Naive thymus-derived CD8-positive, alpha-beta T cell (primary cell): ENCODE measurements around the gene TGFBR3. TPM values are rescaled to one million over a fixed set of nuclear protein-coding genes. Genes with fewer than 3 reads are reported as not detected.

Source experiments
- ATAC-seq, 2 donors: fragments of 150-1000 bp; cut with Tn5 transposase in 1 of 2; sonication (Bioruptor Pico), chemical (Tn5 transposase) in 1 of 2; 1 replicate in 1 of 2; 2 replicates in 1 of 2; pipeline ENCODE4 v1.10.0; 2021; ENCODE audit warnings: mild to moderate bottlenecking in 2 of 2, moderate library complexity in 2 of 2
- POLR2A ChIA-PET: fragments of 350-600 bp; sonication (Branson Sonifier 250); formaldehyde crosslinking; loops from one replicate; lab custom pipeline; 2021; ENCODE audit warnings: antibody characterized with exemption; lab: Charles Lee
- DNase-seq, 10 donors: peaks; one replicate each; pipeline versions ENCODE4 v3.0.0 to v3.0.0-alpha.2; 2020 to 2022
- H3K27ac Mint-ChIP-seq, 10 donors: one replicate each; pipeline ENCODE4 v1.8.0; 2020 to 2022; ENCODE audit warnings: mild to moderate bottlenecking in 10 of 10, mixed read lengths in 10 of 10, moderate library complexity in 4 of 10, inconsistent platforms in 1 of 10
- H3K27me3 Mint-ChIP-seq, 5 donors: one replicate each; pipeline ENCODE4 v1.8.0; 2021 to 2022; ENCODE audit warnings: mixed read lengths in 5 of 5
- H3K36me3 Mint-ChIP-seq, 3 donors: one replicate each; pipeline ENCODE4 v1.8.0; 2020 to 2022; ENCODE audit warnings: mixed read lengths in 3 of 3, mild to moderate bottlenecking in 2 of 3, inconsistent platforms in 1 of 3
- H3K4me1 Mint-ChIP-seq, 4 donors: one replicate each; pipeline ENCODE4 v1.8.0; 2021 to 2022; ENCODE audit warnings: mixed read lengths in 4 of 4
- H3K4me3 Mint-ChIP-seq, 10 donors: one replicate each; pipeline ENCODE4 v1.8.0; 2020 to 2022; ENCODE audit warnings: mild to moderate bottlenecking in 10 of 10, mixed read lengths in 10 of 10, moderate library complexity in 6 of 10, inconsistent platforms in 1 of 10
- H3K9me3 Mint-ChIP-seq, 9 donors: one replicate each; pipeline ENCODE4 v1.8.0; 2020 to 2022; ENCODE audit warnings: mixed read lengths in 9 of 9, mild to moderate bottlenecking in 3 of 9, inconsistent platforms in 1 of 9, moderate library complexity in 1 of 9
- polyA plus RNA-seq, 3 donors: library from polyadenylated mRNA; unstranded; fragments of 300-500 nt; fragmentation: Illumina TruSeq; gene quantifications; one replicate each; pipeline ENCODE4 v1.2.3, GENCODE V29; 2021
- total RNA-seq, 8 experiments: library from RNA in 2 of 8; stranded (reverse) in 2 of 8; gene quantifications; one replicate each; pipeline ENCODE4 v1.2.3 and lab custom pipeline; 2021 to 2026

TGFBR3 gene
- total and polyA plus RNA-seq, 5 experiments from 2014 or later, result 6.1 to 67.6 (median 11.6) TPM

- H3K4me1 Mint-ChIP-seq, result peaks cover 16 to 43% (median 37%) of the 10 kb centered on the region in 4 donors
- peak in 3 of 10 donors; percentile 39 to 47 (median 44) for DNase-seq
- peak overlapping the region in 9 of 10 donors; percentile 9 to 88 (median 75) for H3K27ac Mint-ChIP-seq
- peaks cover 3 to 9% (median 4%) of the 10 kb centered on the region in 3 donors for H3K36me3 Mint-ChIP-seq
- H3K9me3 Mint-ChIP-seq, result peaks cover 0 to 2% (median 0%) of the 10 kb centered on the region in 9 donors
- peak overlapping the region in 8 of 10 donors; percentile 23 to 65 (median 46) for H3K4me3 Mint-ChIP-seq
- no peaks in the 10 kb centered on the region for H3K27me3 Mint-ChIP-seq
- POLR2A ChIA-PET, result interaction anchor here (0.6 to 1.9 kb wide), 3 partner anchors 11 to 58 kb away, joined by 3 to 11 read pairs (median 4); no protein-coding TSS in a partner anchor
- peak; percentile 56 to 61 for ATAC-seq
Observed at GRCh38 chr1:91791691-91792488, 94.1 kb downstream of the TGFBR3 start.

- DNase-seq (peak in 1 of 10 donors; percentile 13), ATAC-seq (peak; percentile 25 to 56)
- POLR2A ChIA-PET, result interaction anchor here (0.6 to 1.9 kb wide), 2 partner anchors 14 to 59 kb away, joined by 3 to 11 read pairs; no protein-coding TSS in a partner anchor
- H3K36me3 Mint-ChIP-seq, result peaks cover under 1 to 6% (median 4%) of the 10 kb centered on the region in 3 donors
- H3K9me3 Mint-ChIP-seq, result peaks cover 0 to 2% (median 0%) of the 10 kb centered on the region in 9 donors
- H3K4me1 Mint-ChIP-seq, result peaks cover 16 to 43% (median 37%) of the 10 kb centered on the region in 4 donors
- no peaks in the 10 kb centered on the region for H3K27me3 Mint-ChIP-seq
- peak overlapping the region in 9 of 10 donors; percentile 9 to 88 (median 75) for H3K27ac Mint-ChIP-seq
- H3K4me3 Mint-ChIP-seq, result peak overlapping the region in 8 of 10 donors; percentile 23 to 70 (median 49)
Observed at GRCh38 chr1:91791103-91791502, 94.8 kb downstream of the TGFBR3 start.

GRCh38 chr1:91790392-91790791 lies 95.6 kb downstream of the TGFBR3 start:
- peak in 3 of 10 donors; percentile 20 to 35 (median 29) for DNase-seq
- POLR2A ChIA-PET, result interaction anchor here (0.6 kb wide), 1 partner anchor 821 kb away, joined by 4 read pairs; no protein-coding TSS in a partner anchor
- Mint-ChIP-seq H3K27me3 (no peaks in the 10 kb centered on the region), H3K36me3 (peaks cover 0 to 6% (median 4%) of the 10 kb centered on the region in 3 donors), H3K4me1 (peaks cover 16 to 43% (median 37%) of the 10 kb centered on the region in 4 donors), H3K4me3 (peak overlapping the region in 4 of 10 donors; percentile 2 to 70 (median 49)), H3K9me3 (peaks cover 0 to 2% (median 0%) of the 10 kb centered on the region in 9 donors), H3K27ac (peak overlapping the region in 6 of 10 donors; percentile 9 to 85 (median 66))
- ATAC-seq, result peak; percentile 74 to 75

- peaks cover 16 to 43% (median 37%) of the 10 kb centered on the region in 4 donors for H3K4me1 Mint-ChIP-seq
- H3K27ac Mint-ChIP-seq, result peak overlapping the region in 6 of 10 donors; percentile 23 to 72 (median 57)
- H3K4me3 Mint-ChIP-seq, result peak overlapping the region in 2 of 10 donors; percentile 36 to 62
- no peak for DNase-seq
- peaks cover 0 to under 1% (median 0%) of the 10 kb centered on the region in 9 donors for H3K9me3 Mint-ChIP-seq
- no peak for ATAC-seq
- no peaks in the 10 kb centered on the region for H3K27me3 Mint-ChIP-seq
- peaks cover 0 to 4% (median 1%) of the 10 kb centered on the region in 3 donors for H3K36me3 Mint-ChIP-seq
- POLR2A ChIA-PET, result no interaction called here
Observed at GRCh38 chr1:91789273-91789997, 96.5 kb downstream of the TGFBR3 start.

GRCh38 chr1:91787919-91788318 lies 98.0 kb downstream of the TGFBR3 start:
- Mint-ChIP-seq H3K9me3 (no peaks in the 10 kb centered on the region), H3K4me1 (peaks cover 18 to 42% (median 38%) of the 10 kb centered on the region in 4 donors), H3K27ac (peak overlapping the region in 6 of 10 donors; percentile 3 to 79 (median 26)), H3K36me3 (peaks cover 0 to 9% (median 0%) of the 10 kb centered on the region in 3 donors), H3K4me3 (no peak overlapping the region), H3K27me3 (no peaks in the 10 kb centered on the region)
- ATAC-seq (no peak), DNase-seq (no peak)
- POLR2A ChIA-PET, result no interaction called here

DNA sequence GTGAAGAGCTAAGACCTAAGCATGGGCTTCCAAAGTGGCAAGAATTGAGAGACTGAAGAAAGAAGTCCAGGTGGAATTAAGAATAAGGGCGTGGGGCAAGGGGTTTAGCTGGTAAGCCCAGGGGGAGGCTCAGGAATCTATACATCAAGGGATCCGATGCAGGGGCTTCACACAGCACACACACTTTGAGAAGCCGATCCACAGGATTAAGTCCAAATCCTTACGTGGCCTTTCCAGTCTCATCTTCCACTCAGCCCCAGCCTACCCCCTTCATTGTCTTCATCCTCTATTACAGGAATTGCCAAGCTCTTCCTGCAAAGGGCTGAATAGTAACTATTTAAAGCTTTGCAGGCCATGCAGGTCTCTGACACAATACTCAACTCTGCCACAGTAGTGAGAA lies 101.3 kb downstream of the TGFBR3 start:
- no peak for ATAC-seq
- POLR2A ChIA-PET, result no interaction called here
- H3K27ac Mint-ChIP-seq, result peak overlapping the region in 1 of 10 donors; percentile 44
- H3K9me3 Mint-ChIP-seq, result no peaks in the 10 kb centered on the region
- no peak overlapping the region for H3K4me3 Mint-ChIP-seq
- H3K4me1 Mint-ChIP-seq, result peaks cover 2 to 17% (median 8%) of the 10 kb centered on the region in 4 donors
- no peaks in the 10 kb centered on the region for H3K27me3 Mint-ChIP-seq
- peaks cover 0 to 16% (median 0%) of the 10 kb centered on the region in 3 donors for H3K36me3 Mint-ChIP-seq
- no peak for DNase-seq

GRCh38 chr1:91784191-91784590 lies 101.8 kb downstream of the TGFBR3 start:
- H3K27me3 Mint-ChIP-seq, result no peaks in the 10 kb centered on the region
- POLR2A ChIA-PET, result no interaction called here
- H3K9me3 Mint-ChIP-seq, result no peaks in the 10 kb centered on the region
- peaks cover 0 to 16% (median 0%) of the 10 kb centered on the region in 3 donors for H3K36me3 Mint-ChIP-seq
- ATAC-seq, result no peak
- H3K4me1 Mint-ChIP-seq, result peaks cover 2 to 15% (median 6%) of the 10 kb centered on the region in 4 donors
- DNase-seq, result no peak
- H3K4me3 Mint-ChIP-seq, result no peak overlapping the region
- peak overlapping the region in 1 of 10 donors; percentile 44 for H3K27ac Mint-ChIP-seq

GRCh38 chr1:91783423-91784170 lies 102.4 kb downstream of the TGFBR3 start:
- Mint-ChIP-seq H3K36me3 (peaks cover 0 to 16% (median 0%) of the 10 kb centered on the region in 3 donors), H3K27ac (no peak overlapping the region), H3K4me1 (peaks cover 4 to 15% (median 8%) of the 10 kb centered on the region in 4 donors), H3K4me3 (no peak overlapping the region), H3K27me3 (no peaks in the 10 kb centered on the region), H3K9me3 (no peaks in the 10 kb centered on the region)
- ATAC-seq (no peak), DNase-seq (no peak)
- POLR2A ChIA-PET, result no interaction called here

GRCh38 chr1:91781901-91782622 lies 103.9 kb downstream of the TGFBR3 start:
- POLR2A ChIA-PET, result no interaction called here
- no peak overlapping the region for H3K4me3 Mint-ChIP-seq
- no peak for ATAC-seq
- H3K36me3 Mint-ChIP-seq, result peaks cover 0 to 16% (median 0%) of the 10 kb centered on the region in 3 donors
- H3K9me3 Mint-ChIP-seq, result no peaks in the 10 kb centered on the region
- no peak for DNase-seq
- no peaks in the 10 kb centered on the region for H3K27me3 Mint-ChIP-seq
- H3K4me1 Mint-ChIP-seq, result peaks cover 0 to 11% (median 5%) of the 10 kb centered on the region in 4 donors
- H3K27ac Mint-ChIP-seq, result peak overlapping the region in 3 of 10 donors; percentile 6 to 35 (median 6)

DNA sequence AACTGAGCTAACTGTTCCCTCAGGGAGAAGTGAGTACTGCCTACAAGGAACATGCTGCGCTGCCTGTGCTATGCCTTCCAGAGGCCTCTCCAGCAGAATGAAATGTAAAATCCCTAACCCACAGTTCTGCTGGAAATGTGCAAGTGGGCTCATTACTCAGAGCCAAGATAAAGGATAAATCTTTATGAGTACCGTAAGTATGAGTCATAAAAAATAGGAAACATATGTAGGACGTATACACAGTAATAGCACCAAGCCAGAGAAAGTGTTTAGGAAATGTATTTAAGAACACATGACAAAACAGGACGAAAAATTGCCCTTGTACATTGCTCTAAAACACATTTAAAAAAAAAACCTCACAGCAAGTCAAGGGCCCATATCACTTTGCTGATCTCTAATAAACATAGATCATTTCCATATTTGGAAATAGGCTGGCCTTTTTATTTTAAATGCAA lies 104.6 kb downstream of the TGFBR3 start:
- POLR2A ChIA-PET, result no interaction called here

DNA sequence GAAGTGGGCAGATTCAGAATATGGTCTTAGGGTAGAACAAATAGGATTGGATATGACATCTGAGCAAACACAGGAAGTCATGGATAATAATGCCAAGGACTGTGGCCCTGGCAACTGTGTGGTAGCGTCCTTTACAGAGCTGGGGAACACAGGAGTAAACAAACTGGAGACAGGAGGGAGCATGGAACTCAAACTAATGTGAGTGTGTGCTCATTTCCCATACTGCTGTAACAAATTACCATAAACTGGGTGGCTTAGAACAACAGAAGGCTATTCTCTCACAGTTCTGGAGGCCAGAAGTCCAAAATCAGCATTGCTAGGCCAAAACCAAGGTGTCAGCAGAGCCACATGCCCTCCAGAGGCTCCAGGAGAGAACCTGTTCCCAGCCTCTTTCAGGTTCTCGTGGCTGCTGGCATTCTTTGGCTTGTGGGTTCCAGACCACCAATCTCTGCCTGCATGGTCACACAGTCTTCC lies 106.4 kb downstream of the TGFBR3 start:
- Mint-ChIP-seq H3K9me3 (peaks cover 0 to 3% (median 0%) of the 10 kb centered on the region in 9 donors), H3K4me3 (no peak overlapping the region), H3K36me3 (peaks cover 0 to 14% (median 0%) of the 10 kb centered on the region in 3 donors), H3K27me3 (no peaks in the 10 kb centered on the region), H3K4me1 (peaks cover 0 to 16% (median 7%) of the 10 kb centered on the region in 4 donors), H3K27ac (peak overlapping the region in 1 of 10 donors; percentile 70)
- DNase-seq, result no peak
- no peak for ATAC-seq
- POLR2A ChIA-PET, result interaction anchor here (0.5 kb wide), 1 partner anchor 14 kb away, joined by 3 read pairs; no protein-coding TSS in a partner anchor

More for the DNA sequence above, 104.6 kb downstream of the TGFBR3 start:
- H3K9me3 Mint-ChIP-seq, result no peaks in the 10 kb centered on the region
- peaks cover 0 to 16% (median 0%) of the 10 kb centered on the region in 3 donors for H3K36me3 Mint-ChIP-seq
- no peak for DNase-seq
- no peak overlapping the region for H3K4me3 Mint-ChIP-seq
- peaks cover 0 to 11% (median 5%) of the 10 kb centered on the region in 4 donors for H3K4me1 Mint-ChIP-seq
- no peaks in the 10 kb centered on the region for H3K27me3 Mint-ChIP-seq
- no peak for ATAC-seq
- H3K27ac Mint-ChIP-seq, result peak overlapping the region in 2 of 10 donors; percentile 6 to 35
